Left renal pelvis (tissue), 4 donors: ENCODE data around the gene MOB1A. TPM values are rescaled to one million over a fixed set of nuclear protein-coding genes. Genes with fewer than 3 reads are reported as not detected.
"Not testable (repeated sequence)": the region's sequence is repeated elsewhere in the genome, so short reads cannot be mapped to it uniquely, and the experiment has no call there.

ENCODE experiments used
- DNase-seq, 4 donors: peaks; one replicate each; pipeline ENCODE4 v3.0.0-alpha.2; 2013; ENCODE audit warnings: low read depth in 4 of 4, low spot score in 3 of 4
- polyA plus RNA-seq, 4 donors: library from polyadenylated mRNA; unstranded; fragments of 120-200 nt; gene quantifications; one replicate each; pipeline ENCODE4 v1.2.1, GENCODE V29; 2013; ENCODE audit not compliant: insufficient read length in 4 of 4

MOB1A gene
- polyA plus RNA-seq, 4 donors, result 77.0 to 115 (median 101) TPM

DNA sequence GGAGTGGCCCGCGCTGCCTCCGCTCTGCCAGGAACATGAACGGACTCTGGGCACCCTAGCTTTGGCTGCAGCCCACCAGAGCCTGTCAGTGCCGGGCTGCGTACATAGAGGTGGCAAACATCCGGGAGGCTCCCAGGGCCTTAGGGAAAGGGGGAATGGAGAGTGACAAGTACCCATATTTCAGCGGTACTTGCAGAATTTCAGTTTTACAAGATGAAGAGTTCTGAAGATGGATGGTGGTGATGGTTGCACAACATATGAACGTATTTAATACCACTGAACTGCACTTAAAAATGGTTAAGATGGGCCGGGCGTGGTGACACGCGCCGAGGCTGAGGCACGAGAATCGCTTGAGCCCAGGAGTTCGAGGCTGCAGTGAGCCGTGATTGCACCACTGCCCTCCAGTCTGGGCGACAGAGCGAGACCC is 20.6 kb upstream of the MOB1A start:
- no peak for DNase-seq

DNA sequence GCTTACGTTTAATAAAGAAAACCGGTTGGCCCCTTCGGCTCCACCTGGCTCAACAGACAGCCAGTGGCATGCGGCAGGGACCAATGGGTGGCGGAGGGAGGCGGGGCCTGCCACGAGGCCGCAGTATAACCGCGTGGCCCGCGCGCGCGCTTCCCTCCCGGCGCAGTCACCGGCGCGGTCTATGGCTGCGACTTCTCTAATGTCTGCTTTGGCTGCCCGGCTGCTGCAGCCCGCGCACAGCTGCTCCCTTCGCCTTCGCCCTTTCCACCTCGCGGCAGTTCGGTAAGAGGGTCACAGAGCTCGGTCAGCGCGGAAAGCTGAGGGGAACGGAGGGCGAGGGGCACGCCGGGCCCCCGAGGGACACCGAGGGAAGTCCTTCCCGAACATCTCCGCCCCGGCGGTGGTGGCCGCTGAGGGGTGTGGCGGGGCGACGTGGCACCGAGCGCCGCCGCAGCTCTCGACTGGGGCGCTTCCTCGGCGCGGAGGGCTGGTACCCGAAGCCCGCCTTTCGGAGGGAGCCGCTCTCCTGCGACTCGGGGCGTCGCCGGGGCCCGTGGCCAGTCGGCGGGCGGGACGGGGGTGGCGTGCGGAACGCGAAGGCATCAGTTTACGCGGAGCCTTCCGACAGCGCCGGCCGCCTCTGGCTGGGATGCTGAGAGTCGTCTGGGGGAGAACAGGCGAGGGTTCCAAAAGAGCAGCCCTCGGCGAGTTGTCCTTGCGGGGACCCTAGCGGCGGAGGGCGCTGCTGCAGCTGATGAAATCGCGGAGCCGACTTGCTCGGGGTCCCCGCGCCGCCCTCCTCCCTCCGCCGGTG is 20.0 kb upstream of the MOB1A start, which contains the start of gene MTHFD2:
TSS of gene MTHFD2 (plus strand) at position 155 of the 814 bp plus-strand sequence. CDS start at position 182, 27 bp downstream.
- DNase-seq, result peak; percentile 66 to 84 (median 71)

DNA sequence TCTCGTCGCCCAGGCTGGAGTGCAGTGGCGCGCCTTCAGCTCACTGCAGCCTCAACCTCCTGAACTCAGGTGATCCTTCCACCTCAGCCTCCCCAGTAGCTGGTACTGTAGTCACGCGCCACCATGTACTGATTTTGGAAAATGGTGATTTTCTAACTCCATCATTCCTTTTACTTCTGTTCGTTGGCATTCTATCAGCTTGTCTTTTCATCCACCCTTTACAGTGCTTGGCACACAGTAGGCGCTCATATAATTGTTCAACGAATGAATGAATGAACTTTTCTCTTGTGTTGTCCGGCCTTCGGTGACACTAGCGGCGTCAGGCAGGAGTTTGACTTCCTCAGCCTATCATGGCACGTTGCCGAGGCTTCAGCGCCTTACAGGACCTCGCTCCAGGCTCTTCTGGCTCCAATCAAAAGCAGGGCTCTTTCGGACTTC is 19.4 kb upstream of the MOB1A start:
- DNase-seq, result no peak

DNA sequence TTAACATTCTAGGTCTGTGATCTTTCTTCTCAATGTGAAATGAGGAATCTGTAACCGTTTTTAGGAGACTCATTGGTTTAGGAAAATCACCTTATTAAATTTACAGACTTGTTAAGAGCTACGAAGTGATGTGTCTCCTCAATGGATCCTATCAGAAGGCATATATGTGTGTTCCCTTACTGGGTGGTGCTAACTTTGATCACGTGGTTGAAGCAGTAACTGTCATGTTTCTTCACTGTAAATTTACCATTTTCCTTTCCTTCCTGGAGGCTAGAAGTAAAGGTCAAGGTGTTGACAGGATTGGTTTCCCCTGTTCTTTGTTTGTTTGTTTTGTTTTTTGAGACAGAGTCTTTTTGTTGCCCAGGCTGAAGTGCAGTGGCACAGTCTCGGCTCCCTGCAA is 18.4 kb upstream of the MOB1A start:
- DNase-seq, result no peak

DNA sequence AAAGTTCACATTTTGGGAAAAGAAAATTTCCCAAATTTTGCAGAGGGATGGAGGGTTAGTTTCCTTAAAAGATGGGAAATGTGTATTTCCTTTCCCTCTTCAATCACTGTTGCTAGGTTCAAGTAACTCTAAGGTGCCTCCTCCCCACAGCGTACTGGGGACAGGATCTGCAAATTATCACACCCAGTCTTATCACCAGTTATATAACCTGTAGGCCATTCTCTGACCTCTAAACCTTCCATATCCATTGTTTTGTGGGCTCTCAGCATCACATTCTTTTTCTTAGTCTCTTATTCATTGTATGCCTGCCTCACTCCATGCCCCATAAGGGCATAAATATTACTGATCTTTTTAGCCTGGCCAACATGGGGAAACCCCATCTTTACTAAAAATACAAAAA is 16.1 kb upstream of the MOB1A start:
- DNase-seq, result no peak

DNA sequence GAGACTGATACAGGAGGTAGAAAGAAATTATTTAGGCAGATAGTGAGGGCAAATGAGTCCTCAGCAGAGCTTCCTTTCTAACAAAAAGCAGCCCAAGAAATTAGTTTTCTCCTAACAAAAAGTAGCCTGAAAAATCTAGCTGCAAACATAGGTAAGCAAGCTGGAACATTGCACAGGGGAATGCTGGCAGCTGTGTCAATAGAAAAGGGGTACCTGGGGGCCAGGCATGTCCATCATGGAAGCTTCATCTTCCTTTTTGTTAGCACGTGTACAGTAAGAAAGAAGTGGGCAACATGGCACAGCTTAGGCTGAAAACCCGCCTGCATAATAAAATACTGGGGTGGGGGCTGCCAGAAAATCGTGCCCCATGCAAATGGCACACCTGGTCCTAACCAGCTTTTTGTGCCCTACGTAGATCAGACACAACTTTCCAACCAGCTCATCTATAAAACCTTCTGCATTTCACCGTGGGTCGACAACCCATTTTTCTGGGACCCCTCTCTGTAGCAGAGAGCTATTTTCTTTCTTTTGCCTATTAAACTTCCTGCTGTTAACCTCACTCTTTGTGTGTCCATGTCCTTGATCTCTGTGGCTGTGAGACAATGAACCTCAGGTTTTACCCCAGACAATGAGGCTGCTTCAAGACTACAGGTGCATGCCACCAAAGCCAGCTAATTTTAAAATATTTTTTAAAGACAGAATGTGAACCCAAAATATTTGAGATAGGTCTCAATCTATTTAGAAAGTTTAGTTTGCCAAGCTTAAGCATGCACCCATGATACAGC is 13.1 kb upstream of the MOB1A start:
- DNase-seq, result no peak

DNA sequence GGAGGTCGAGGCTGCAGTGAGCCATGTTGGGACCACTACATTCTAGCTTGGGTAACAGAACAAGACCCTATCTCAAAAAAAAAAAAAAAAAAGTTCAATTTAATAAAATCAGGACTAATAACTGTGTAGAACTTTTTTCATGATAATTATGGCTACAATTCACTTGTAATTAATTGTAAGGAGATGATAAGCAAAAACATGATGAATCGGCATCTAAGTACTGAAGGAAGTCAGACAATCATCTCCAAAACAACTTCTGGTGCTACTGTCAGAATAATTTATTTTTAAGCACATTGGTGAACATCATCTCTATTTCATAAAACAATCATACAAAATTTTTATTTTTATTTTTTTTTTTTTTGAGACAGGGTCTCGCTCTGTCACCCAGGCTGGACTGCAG is 10.0 kb upstream of the MOB1A start:
- no peak for DNase-seq

DNA sequence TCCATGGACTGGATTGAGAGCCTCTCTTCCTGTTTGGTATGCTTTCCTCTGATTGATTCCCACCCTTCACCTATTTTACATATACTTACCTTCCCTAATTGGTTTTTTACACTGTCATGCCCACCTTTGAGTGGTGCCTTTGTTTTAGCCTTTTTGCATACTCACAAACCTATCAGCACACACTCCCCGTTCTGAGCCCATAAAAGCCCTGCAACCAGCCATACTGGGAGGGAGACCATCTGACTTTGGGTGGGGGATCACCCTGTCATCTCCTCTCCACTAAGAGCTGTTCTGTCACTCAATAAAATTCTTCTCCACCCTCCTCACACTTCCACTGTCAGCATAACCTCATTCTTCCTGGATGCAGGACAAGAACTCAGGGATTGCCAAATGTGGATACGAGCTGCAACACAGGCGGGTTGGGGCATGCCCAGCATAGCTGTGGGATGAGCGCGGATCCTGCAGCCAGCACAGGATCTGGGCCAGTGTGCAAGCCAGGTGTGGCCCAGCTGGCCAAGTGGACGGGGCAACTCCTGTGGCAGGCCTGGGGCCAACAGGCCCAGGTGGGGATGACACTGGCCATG is 9.4 kb upstream of the MOB1A start:
- no peak for DNase-seq

DNA sequence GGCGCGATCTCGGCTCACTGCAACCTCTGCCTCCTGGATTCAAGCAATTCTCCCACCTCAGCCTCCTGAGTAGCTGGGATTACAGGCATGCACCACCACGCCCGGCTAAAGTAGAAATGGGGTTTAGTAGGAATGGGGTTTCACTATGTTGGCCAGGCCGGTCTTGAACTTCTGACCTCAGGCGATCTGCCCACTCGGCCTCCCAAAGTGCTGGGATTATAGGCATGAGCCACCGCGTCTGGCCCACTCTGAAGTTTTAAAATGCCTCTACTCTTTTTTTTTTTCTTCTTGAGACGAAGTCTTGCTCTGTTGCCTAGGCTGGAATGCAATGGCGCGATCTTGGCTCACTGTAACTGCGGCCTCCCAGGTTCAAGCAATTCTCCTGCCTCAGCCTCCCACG is 8.0 kb upstream of the MOB1A start:
- not testable (repeated sequence) for DNase-seq

DNA sequence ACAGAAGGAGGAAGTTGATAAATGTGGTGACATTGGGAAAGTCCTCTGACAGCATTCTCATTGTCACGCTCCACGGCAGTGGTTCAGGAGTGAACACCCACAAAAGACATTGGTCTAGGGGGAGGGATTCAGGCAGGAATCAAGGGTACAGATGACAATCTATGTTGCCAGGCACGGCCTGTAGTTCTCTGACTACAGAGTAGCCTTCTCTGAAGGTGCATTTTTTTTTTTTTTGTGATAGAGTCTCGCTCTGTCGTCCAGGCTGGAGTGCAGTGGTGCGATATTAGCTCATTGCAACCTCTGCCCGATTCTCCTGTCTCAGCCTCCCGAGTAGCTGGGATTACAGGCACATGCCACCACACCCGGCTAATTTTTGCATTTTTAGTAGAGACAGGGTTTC is 7.4 kb upstream of the MOB1A start:
- no peak for DNase-seq

DNA sequence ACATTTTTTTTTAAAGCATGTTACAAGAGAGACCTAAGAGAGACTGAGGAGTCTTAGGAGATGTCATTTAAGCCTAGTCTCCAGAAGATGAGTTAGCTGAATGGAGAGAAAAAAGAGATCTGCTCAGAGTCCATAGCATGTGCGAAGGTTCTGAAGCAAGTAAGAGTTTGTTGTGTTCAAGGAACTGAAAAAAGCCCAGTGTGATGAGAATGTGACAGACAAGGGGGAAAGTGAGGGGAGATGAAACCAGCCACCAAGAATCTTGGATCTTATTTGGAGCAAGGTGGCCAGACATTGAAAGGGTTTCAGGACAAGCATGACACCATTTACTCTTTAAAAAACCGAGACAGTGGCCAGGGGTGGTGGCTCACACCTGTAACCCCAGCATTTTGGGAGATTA is 5.2 kb upstream of the MOB1A start:
- DNase-seq, result no peak

DNA sequence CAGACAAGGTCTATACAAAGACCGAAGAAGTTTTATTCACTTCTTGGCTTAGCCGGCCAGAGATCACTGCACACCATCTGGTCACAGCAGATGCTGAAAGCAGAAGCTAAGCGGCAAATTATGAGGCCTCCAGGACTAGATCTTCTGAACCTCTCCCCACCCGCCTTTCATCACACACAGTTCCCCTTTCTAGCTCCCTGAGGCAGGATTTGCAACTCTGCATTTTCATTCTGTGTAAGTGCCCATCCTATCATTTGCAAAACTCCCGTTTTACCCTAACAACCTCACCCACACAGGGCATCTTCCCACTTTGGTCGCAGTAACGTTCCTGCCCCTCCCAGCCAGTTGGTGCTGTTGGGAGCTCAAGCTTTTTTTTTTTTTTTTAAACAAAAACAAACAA is 3.1 kb upstream of the MOB1A start:
- no peak for DNase-seq

DNA sequence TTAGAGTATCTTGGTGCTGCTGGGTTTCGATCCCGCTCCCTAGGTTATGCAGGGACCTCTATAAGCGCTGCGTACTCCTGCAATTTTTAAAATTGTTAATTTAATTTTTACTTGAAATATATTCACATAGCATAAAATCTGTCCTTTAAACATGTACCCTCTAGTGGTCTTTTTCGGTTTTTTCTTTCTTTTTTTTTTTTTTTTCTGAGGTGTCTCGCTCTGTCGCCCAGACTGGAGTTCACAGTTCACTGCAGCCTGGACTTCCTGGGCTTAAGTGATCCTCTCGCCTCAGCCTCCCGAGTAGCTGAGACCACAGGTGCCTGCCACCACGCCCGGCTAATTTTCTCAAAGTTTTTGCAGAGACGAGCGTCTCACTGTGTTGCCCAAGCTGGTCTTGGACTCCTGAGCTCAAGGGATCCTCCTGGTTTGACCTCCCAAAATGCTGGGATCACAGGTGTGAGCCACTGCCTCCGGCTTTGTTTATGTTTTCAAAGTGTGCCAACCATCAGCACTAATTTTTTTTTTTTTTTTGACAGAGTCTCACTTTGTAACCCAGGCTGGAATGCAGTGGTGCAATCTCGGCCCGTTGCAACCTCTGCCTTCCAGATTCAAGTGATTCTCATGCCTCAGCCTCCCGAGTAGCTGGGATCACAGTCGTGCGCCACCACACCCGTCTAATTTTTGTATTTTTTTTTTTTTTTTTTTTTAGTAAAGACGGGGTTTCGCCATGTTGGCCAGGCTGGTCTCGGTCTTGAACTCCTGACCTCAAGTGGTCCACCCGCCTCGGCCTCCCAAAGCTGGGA is 585 bp upstream of the MOB1A start:
- DNase-seq, result peak in 1 of 4 donors; percentile 24

DNA sequence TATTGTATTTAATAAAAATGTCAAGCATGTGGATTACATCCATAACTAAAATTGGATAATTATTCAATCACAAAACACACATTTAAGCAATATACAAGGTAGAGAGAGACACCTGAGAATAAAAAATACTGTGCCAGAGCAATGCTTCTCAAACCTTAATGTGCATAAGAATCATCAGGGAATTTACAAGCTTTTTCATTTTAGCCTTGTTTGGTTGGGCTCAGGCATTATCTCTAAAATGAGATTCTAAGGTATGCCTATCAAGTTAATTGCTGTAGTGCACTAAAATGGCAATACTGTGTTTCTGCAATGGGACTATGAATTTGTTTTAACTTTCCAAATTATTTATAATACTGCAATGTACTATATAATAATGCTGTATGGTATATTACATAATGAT is 983 bp downstream of the MOB1A start:
- no peak for DNase-seq

DNA sequence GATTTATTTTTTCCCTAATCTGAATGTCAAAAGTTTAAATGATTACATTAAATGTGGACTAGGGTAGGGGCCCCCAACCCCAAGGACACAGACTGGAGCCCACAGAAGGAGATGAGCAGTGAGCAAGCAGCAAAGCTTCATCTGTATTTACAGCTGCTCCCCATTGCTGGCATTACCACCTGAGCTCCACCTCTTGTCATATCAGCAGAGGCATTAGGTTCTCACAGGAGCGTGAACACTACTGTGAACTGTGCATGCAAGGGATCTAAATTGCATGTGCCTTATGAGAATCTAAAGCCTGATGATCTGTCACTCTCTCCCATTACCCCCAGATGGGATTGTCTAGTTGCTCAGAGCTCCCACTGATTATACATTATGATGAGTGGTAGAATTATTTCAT is 3.8 kb downstream of the MOB1A start:
- no peak for DNase-seq

DNA sequence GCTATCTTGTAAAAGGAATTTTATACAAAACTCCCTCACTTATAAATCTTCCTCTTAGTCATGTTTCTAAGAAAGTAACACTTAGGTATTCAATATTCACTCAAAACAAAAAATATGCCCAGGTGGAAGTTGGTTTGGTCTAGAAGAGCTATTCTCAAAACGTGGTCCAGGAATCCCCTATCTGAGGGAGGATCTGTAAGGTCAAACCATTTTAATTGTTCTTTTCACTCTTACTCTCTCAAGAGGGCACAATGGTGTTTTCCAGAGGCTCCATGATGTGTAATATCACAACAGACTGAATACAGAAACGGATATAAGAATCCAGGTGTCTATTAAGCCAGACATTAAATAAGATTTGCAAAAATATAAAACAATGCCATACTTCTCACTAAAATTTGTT is 9.9 kb downstream of the MOB1A start:
- DNase-seq, result no peak

DNA sequence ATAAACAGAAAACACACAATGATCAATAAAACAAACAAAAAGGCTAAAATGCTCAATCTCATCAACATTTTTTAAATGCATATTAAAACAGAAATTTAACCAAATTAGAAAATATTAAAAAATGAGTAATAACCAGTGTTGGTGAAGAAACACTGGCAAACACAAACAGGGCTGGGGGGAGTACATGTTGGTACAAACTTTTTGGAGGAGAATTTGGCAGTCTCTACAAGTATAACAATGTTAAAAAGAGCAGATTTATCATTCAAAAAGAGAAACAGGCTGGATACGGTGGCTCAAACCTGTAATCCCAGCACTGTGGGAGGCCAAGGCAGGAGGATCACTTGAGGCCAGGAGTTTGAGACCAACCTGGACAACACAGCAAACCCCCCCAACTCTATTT is 13.9 kb downstream of the MOB1A start:
- no peak for DNase-seq

DNA sequence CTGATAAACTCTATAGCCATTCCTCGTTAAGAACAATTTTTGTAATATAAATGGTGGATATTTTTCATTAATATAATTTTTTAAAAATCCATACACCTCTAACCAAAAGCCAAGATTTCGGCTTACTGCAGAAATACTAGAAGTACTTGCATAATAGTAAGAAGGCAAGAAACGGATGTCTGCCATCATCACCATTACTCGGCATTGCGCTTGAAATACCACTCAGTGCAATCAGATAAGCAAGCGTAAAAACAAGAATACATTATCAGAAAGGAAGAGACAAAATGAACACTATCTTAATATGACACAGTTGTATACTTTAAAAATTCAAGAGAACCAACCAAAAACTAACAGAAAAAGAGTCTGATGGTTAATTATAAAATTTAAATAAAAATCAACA is 15.7 kb downstream of the MOB1A start:
- DNase-seq, result no peak

DNA sequence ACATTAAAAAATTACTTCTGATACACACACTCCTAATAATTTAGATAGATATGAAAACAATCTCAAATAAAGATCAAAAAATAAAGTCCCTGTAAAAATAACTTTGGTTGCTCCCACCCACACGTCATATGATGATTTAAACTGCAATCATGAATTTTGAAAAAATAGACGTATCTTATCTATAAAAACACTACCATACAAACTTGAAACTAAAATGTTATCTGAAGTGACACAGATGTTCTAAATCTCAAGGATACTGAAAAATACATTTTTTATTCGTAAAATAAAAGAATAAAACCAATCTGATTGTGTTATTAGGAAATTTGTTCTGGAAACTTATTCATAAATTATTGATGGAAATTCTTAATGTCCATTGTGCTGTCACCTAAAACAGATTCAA is 22.8 kb downstream of the MOB1A start:
- DNase-seq, result no peak

DNA sequence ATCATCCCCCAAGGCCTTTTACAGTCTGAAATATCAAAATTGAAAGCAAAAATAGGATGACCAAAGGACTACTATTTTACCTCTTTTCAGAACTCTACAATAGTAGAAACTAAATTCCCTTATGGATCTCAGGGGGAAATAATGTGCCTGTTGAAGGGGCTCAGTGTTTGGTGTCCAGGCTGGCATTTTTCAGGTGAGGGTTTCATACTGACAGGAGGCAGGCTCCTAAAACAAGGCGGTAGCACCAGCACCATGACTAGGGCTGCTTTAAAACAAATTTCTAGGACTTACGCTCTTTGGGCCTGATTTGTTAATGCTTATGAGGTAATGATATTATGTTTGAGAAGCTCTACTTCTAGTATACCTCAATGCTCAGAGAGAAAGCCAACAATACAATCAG is 25.7 kb downstream of the MOB1A start:
- DNase-seq, result no peak
